ENCODE results near the gene MTFR1L. TPM values are rescaled to one million over a fixed set of nuclear protein-coding genes. Genes with fewer than 3 reads are reported as not detected.

MTFR1L gene
- total and polyA plus RNA-seq, 7 donors: 26.1 to 150 (median 106) TPM

GRCh38 chr1:25787760-25788166, 32.0 kb upstream of the MTFR1L start:
- no peak overlapping the region for H3K4me3 ChIP-seq
- H3K36me3 ChIP-seq: peaks cover 0 to 17% (median 2%) of the 10 kb centered on the region in 4 donors
- TF ChIP-seq POLR2AphosphoS5 (IDR thresholded peaks at IDR 0.05) (no peak), CTCF (IDR thresholded peaks at IDR 0.05) (no peak), POLR2A (IDR thresholded peaks at IDR 0.05) (no peak), EP300 (IDR thresholded peaks at IDR 0.05) (no peak)
- H3K9me3 ChIP-seq: no peaks in the 10 kb centered on the region
- no peak overlapping the region for H3K27ac ChIP-seq
- intact Hi-C loops (cut with DNase I): no loop called here
- DNase-seq: no peak
- 85 to 91% methylated on average over 5 of the region's 5 CpGs for WGBS, 2 donors
- H3K4me1 ChIP-seq: peaks cover 0 to 35% (median 33%) of the 10 kb centered on the region in 4 donors
- H3K27me3 ChIP-seq: no peaks in the 10 kb centered on the region

GRCh38 chr1:25790472-25790871, 29.3 kb upstream of the MTFR1L start:
- Histone ChIP-seq H3K36me3 (peaks cover 0 to 5% (median 0%) of the 10 kb centered on the region in 4 donors), H3K27ac (no peak overlapping the region), H3K9me3 (no peaks in the 10 kb centered on the region), H3K4me3 (no peak overlapping the region), H3K4me1 (peaks cover 0 to 22% (median 21%) of the 10 kb centered on the region in 4 donors), H3K27me3 (no peaks in the 10 kb centered on the region)
- no peak for TF ChIP-seq EP300 (IDR thresholded peaks at IDR 0.05)
- no peak for TF ChIP-seq CTCF (IDR thresholded peaks at IDR 0.05)
- TF ChIP-seq POLR2A (IDR thresholded peaks at IDR 0.05): no peak
- no peak for TF ChIP-seq POLR2AphosphoS5 (IDR thresholded peaks at IDR 0.05)
- 87 to 89% methylated on average over 6 of the region's 6 CpGs for WGBS, 2 donors
- DNase-seq: no peak
- intact Hi-C loops (cut with DNase I): no loop called here

DNA sequence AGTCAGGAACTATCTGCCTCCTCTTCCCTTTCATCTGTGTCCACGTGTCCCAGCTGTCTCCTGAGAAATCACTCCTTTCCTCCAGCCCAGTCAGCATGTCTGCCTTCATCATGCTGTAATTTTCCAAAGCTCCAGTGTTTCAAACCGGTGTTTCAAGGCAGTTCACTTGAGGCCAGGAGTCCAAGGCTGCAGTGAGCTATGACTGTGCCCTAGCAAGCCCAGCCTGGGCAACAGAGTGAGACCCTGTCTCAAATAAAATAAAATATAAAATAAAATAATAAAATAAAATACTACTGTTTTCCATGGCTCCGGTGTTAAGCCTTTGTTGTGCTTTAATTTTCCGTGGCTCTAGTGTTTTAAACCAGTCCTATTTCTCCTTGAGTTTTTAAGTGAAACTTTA, 27.6 kb upstream of the MTFR1L start:
- 70 to 71% methylated on average over 4 of the region's 4 CpGs for WGBS, 2 donors
- no peak overlapping the region for H3K27ac ChIP-seq
- no peak for DNase-seq
- H3K27me3 ChIP-seq: no peaks in the 10 kb centered on the region
- peaks cover 0 to 5% (median 0%) of the 10 kb centered on the region in 4 donors for H3K36me3 ChIP-seq
- no peak overlapping the region for H3K4me3 ChIP-seq
- TF ChIP-seq CTCF (IDR thresholded peaks at IDR 0.05): no peak
- no peak for TF ChIP-seq POLR2AphosphoS5 (IDR thresholded peaks at IDR 0.05)
- TF ChIP-seq EP300 (IDR thresholded peaks at IDR 0.05): no peak
- TF ChIP-seq POLR2A (IDR thresholded peaks at IDR 0.05): no peak
- intact Hi-C loops (cut with DNase I): no loop called here
- peaks cover 0 to 12% (median 9%) of the 10 kb centered on the region in 4 donors for H3K4me1 ChIP-seq
- H3K9me3 ChIP-seq: no peaks in the 10 kb centered on the region

DNA sequence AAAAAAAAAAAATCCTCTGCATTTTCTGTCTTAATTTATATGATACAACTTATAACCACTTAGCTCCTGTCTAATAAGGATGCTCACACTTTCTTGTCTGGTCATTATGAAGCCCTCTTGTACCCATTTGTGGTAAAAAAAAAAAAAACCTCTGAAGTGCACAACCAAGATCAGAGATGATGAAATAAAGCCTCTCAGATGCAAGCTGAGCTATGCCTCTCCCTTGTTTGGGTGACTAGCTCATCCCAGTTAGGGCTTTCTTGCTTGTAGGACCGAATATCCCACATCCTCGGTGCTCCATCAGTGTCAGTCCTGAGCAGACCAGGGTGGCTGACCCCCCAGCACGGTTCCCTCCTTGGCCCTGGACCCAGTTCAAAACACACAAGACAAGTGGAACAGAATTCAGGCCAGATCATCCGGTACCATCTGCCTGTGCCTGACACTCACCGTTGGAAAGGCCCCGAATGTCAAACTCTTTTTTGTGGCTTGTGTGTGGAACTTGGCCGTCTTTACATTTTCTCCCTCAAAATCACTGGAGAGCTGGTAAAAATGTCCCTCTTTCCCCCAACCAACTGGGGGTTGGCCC, 26.1 kb upstream of the MTFR1L start:
- no peak for DNase-seq
- intact Hi-C loops (cut with DNase I): no loop called here
- H3K4me3 ChIP-seq: no peak overlapping the region
- peaks cover 0 to 5% (median 0%) of the 10 kb centered on the region in 4 donors for H3K36me3 ChIP-seq
- no peaks in the 10 kb centered on the region for H3K27me3 ChIP-seq
- WGBS, 2 donors: 71 to 87% methylated on average over 7 of the region's 7 CpGs
- no peaks in the 10 kb centered on the region for H3K9me3 ChIP-seq
- no peak overlapping the region for H3K27ac ChIP-seq
- peaks cover 0 to 16% (median 4%) of the 10 kb centered on the region in 4 donors for H3K4me1 ChIP-seq
- TF ChIP-seq POLR2A (IDR thresholded peaks at IDR 0.05): no peak
- no peak for TF ChIP-seq POLR2AphosphoS5 (IDR thresholded peaks at IDR 0.05)
- no peak for TF ChIP-seq CTCF (IDR thresholded peaks at IDR 0.05)
- no peak for TF ChIP-seq EP300 (IDR thresholded peaks at IDR 0.05)

- WGBS, 2 donors: 68 to 71% methylated on average over 8 of the region's 8 CpGs
- Histone ChIP-seq H3K36me3 (peaks cover 0 to 1% (median 0%) of the 10 kb centered on the region in 4 donors), H3K9me3 (no peaks in the 10 kb centered on the region), H3K27ac (no peak overlapping the region), H3K4me3 (no peak overlapping the region), H3K27me3 (no peaks in the 10 kb centered on the region), H3K4me1 (peaks cover 0 to 22% (median 8%) of the 10 kb centered on the region in 4 donors)
- DNase-seq: no peak
- TF ChIP-seq POLR2AphosphoS5 (IDR thresholded peaks at IDR 0.05): no peak
- TF ChIP-seq EP300 (IDR thresholded peaks at IDR 0.05): no peak
- no peak for TF ChIP-seq CTCF (IDR thresholded peaks at IDR 0.05)
- no peak for TF ChIP-seq POLR2A (IDR thresholded peaks at IDR 0.05)
- intact Hi-C loops (cut with DNase I): no loop called here
Measured at GRCh38 chr1:25794325-25794724, 25.4 kb upstream of the MTFR1L start.
